Uterus (tissue), 2 donors: Measurements from ENCODE around the gene C8G.

Source experiments
- CTCF ChIP-seq, 4 experiments: fragments of 200-600 bp in 2 of 4; fragments of 450-650 bp in 2 of 4; sonication (generic) in 2 of 4; IDR thresholded peaks; one replicate each; pipeline ENCODE4 v1.5.1; 2016 to 2019; ENCODE audit warnings: antibody characterized with exemption in 4 of 4, mild to moderate bottlenecking in 2 of 4, moderate library complexity in 1 of 4
- POLR2A ChIP-seq, 2 donors: fragments of 450-650 bp; IDR thresholded peaks; one replicate each; pipeline ENCODE4 v1.6.1; 2016; ENCODE audit warnings: antibody characterized with exemption in 2 of 2, mild to moderate bottlenecking in 1 of 2, moderate library complexity in 1 of 2

- TF ChIP-seq CTCF (IDR thresholded peaks at IDR 0.05): no peak
- no peak for TF ChIP-seq POLR2A (IDR thresholded peaks at IDR 0.05)
Measured at GRCh38 chr9:136980669-136981478, 35.8 kb downstream of the C8G start.
